HepG2 (cell line): Measurements from ENCODE around the gene EIF5. TPM values are rescaled to one million over a fixed set of nuclear protein-coding genes. Genes with fewer than 3 reads are reported as not detected.

Source experiments
- AKAP8 ChIP-seq: sonication (generic); formaldehyde crosslinking; IDR thresholded peaks from 2 replicates; pipeline ENCODE4 v1.5.1; 2020; ENCODE audit warnings: mild to moderate bottlenecking, missing genetic modification reagents
- ATF3 ChIP-seq: sonication (generic); formaldehyde crosslinking; IDR thresholded peaks from 2 replicates; pipeline ENCODE4 v1.4.0; 2020; ENCODE audit warnings: missing genetic modification reagents
- FIP1L1 ChIP-seq: fragments of 200-400 bp; formaldehyde crosslinking; IDR thresholded peaks from 2 replicates; pipeline ENCODE4 v1.6.1; 2018; ENCODE audit warnings: low read depth, mild to moderate bottlenecking, low read length, moderate library complexity, borderline replicate concordance; ENCODE audit not compliant: insufficient read depth
- HINFP ChIP-seq: sonication (generic); formaldehyde crosslinking; IDR thresholded peaks from 2 replicates; pipeline ENCODE4 v1.4.0; 2020; ENCODE audit warnings: low read depth, mild to moderate bottlenecking, missing genetic modification reagents
- HMG20B ChIP-seq: conservative IDR thresholded peaks from 2 replicates; pipeline ENCODE4 v1.6.1; 2016; ENCODE audit warnings: missing genetic modification reagents, missing compliant biosample characterization
- MXD4 ChIP-seq: IDR thresholded peaks from 2 replicates; pipeline ENCODE4 v1.6.1; 2016; ENCODE audit warnings: mild to moderate bottlenecking, missing biosample characterization, missing genetic modification reagents
- NFIC ChIP-seq: IDR thresholded peaks from 2 replicates; pipeline ENCODE4 v1.6.1; 2012; ENCODE audit warnings: mild to moderate bottlenecking, low read length, inconsistent platforms
- PAF1 ChIP-seq: IDR thresholded peaks from 2 replicates; pipeline ENCODE4 v1.6.1; 2016; ENCODE audit warnings: missing genetic modification reagents, missing compliant biosample characterization
- PAWR ChIP-seq: sonication (generic); formaldehyde crosslinking; IDR thresholded peaks from 2 replicates; pipeline ENCODE4 v1.4.0; 2020; ENCODE audit warnings: missing genetic modification reagents, mild to moderate bottlenecking, borderline replicate concordance
- POLR2AphosphoS2 ChIP-seq: IDR thresholded peaks from 2 replicates; pipeline ENCODE4 v1.6.1; 2011; ENCODE audit warnings: low read depth, low read length, improper control_type of control experiment
- PTBP1 ChIP-seq: fragments of 200-400 bp; formaldehyde crosslinking; IDR thresholded peaks from 2 replicates; pipeline ENCODE4 v1.6.1; 2018; ENCODE audit warnings: low read length, low read depth; ENCODE audit not compliant: poor library complexity, severe bottlenecking
- SIX4 ChIP-seq: sonication (generic); formaldehyde crosslinking; IDR thresholded peaks from 2 replicates; pipeline ENCODE4 v1.4.0; 2020; ENCODE audit warnings: missing genetic modification reagents
- TARDBP ChIP-seq: sonication (generic); formaldehyde crosslinking; IDR thresholded peaks from 2 replicates; pipeline ENCODE4 v1.8.0; 2022; ENCODE audit warnings: mild to moderate bottlenecking, missing genetic modification reagents
- ZBTB49 ChIP-seq: sonication (generic); formaldehyde crosslinking; IDR thresholded peaks from 2 replicates; pipeline ENCODE4 v1.4.0; 2020; ENCODE audit warnings: missing genetic modification reagents, borderline replicate concordance
- ZFP37 ChIP-seq: sonication (generic); formaldehyde crosslinking; IDR thresholded peaks from 2 replicates; pipeline ENCODE4 v1.4.0; 2020; ENCODE audit warnings: missing genetic modification reagents, borderline replicate concordance
- ZFP90 ChIP-seq: sonication (generic); formaldehyde crosslinking; IDR thresholded peaks from 2 replicates; pipeline ENCODE4 v1.8.0; 2022; ENCODE audit warnings: missing genetic modification reagents, mild to moderate bottlenecking, inconsistent platforms, borderline replicate concordance
- ZNF18 ChIP-seq: sonication (generic); formaldehyde crosslinking; IDR thresholded peaks from 2 replicates; pipeline ENCODE4 v1.8.0; 2022; ENCODE audit warnings: mild to moderate bottlenecking, missing genetic modification reagents; ENCODE audit not compliant: insufficient replicate concordance
- ZNF260 ChIP-seq: sonication (generic); formaldehyde crosslinking; IDR thresholded peaks from 2 replicates; pipeline ENCODE4 v1.4.0; 2020; ENCODE audit warnings: missing genetic modification reagents, low read depth, mild to moderate bottlenecking, borderline replicate concordance
- ZNF430 ChIP-seq: sonication (generic); formaldehyde crosslinking; IDR thresholded peaks from 2 replicates; pipeline ENCODE4 v1.9.0; 2021; ENCODE audit warnings: mild to moderate bottlenecking, missing genetic modification reagents
- ZNF512 ChIP-seq: sonication (generic); formaldehyde crosslinking; IDR thresholded peaks from 2 replicates; pipeline ENCODE4 v1.4.0; 2020; ENCODE audit warnings: mild to moderate bottlenecking, missing genetic modification reagents
- ZNF572 ChIP-seq: sonication (generic); formaldehyde crosslinking; IDR thresholded peaks from 2 replicates; pipeline ENCODE4 v1.5.1; 2020; ENCODE audit warnings: mild to moderate bottlenecking, missing genetic modification reagents
- polyA plus RNA-seq, 8 experiments: library from polyadenylated mRNA; depleted of rRNA in 3 of 8; stranded (reverse) in 7 of 8; unstranded in 1 of 8; fragments of >200 nt; fragmentation: Illumina TruSeq in 4 of 8; extraction: Trizol in 4 of 8; gene quantifications; 2 replicates each; pipeline versions ENCODE4 v1.2.1 to v1.2.3, GENCODE V29; 2011 to 2016; ENCODE audit warnings: low read depth in 4 of 8, missing spikeins in 1 of 8, mixed read lengths in 1 of 8; ENCODE audit not compliant: insufficient read depth in 1 of 8
- total RNA-seq, 5 experiments: library from RNA; depleted of rRNA; stranded (reverse); fragments of >200 nt; fragmentation: Illumina TruSeq; extraction: Trizol; gene quantifications; 2 replicates each; pipeline ENCODE4 v1.2.3, GENCODE V29; 2016; ENCODE audit warnings: low read depth in 1 of 5

EIF5 gene
- total and polyA plus RNA-seq, 2 of the 13 experiments (the other 11 are each of a cell fraction or from before 2014, with no cell fraction given) = 189 to 281 TPM

GRCh38 chr14:103334644-103335622 lies 896 bp downstream of the EIF5 start (continued):
- TF ChIP-seq FIP1L1 (no peak), ZNF260 (CRISPR knock-in tag) (no peak), TARDBP (CRISPR knock-in tag) (0 out of 2 replicates have a peak, but pooled peaks have one; percentile 36), NFIC (no peak), PAF1 (CRISPR knock-in tag) (no peak), POLR2AphosphoS2 (no peak), ZNF430 (no peak), SIX4 (CRISPR knock-in tag) (no peak), HMG20B (no peak), PAWR (CRISPR knock-in tag) (no peak), ZNF512 (no peak), ZFP90 (CRISPR knock-in tag) (peak; percentile 64; the same call in 1 of the 2 replicates), ATF3 (CRISPR knock-in tag) (no peak; the same call in 1 of the 2 replicates), AKAP8 (CRISPR knock-in tag) (no peak), ZFP37 (CRISPR knock-in tag) (peak; percentile 77; the same call in 1 of the 2 replicates), MXD4 (CRISPR knock-in tag) (no peak; the same call in 1 of the 2 replicates), PTBP1 (no peak), ZNF18 (CRISPR knock-in tag) (peak; percentile 8), ZBTB49 (CRISPR knock-in tag) (no peak), HINFP (CRISPR knock-in tag) (no peak), ZNF572 (CRISPR knock-in tag) (no peak)
